ENCODE measurements around the gene CHRNB2.

- no peak for TF ChIP-seq BHLHE40 (IDR thresholded peaks at IDR 0.05; ENCODE audit: borderline replicate concordance)
- no peak for TF ChIP-seq CTBP1 (IDR thresholded peaks at IDR 0.05; ENCODE audit: borderline replicate concordance)
- TF ChIP-seq ELF4 (IDR thresholded peaks at IDR 0.05): no peak
- TF ChIP-seq FOXA1 (IDR thresholded peaks at IDR 0.05): no peak
- no peak for TF ChIP-seq LEF1 (IDR thresholded peaks at IDR 0.05; ENCODE audit: borderline replicate concordance)
Observed at GRCh38 chr1:154591206-154591605, 23.6 kb downstream of the CHRNB2 start.
